ENCODE data around the gene OR10V1. TPM values are rescaled to one million over a fixed set of nuclear protein-coding genes. Genes with fewer than 3 reads are reported as not detected.
A peak's percentile ranks its signal among the peaks of the same experiment; 100 is the strongest.

Gene OR10V1
- total and polyA plus RNA-seq, 2 of the 4 experiments (the other 2 are of a cell fraction) = not detected

DNA sequence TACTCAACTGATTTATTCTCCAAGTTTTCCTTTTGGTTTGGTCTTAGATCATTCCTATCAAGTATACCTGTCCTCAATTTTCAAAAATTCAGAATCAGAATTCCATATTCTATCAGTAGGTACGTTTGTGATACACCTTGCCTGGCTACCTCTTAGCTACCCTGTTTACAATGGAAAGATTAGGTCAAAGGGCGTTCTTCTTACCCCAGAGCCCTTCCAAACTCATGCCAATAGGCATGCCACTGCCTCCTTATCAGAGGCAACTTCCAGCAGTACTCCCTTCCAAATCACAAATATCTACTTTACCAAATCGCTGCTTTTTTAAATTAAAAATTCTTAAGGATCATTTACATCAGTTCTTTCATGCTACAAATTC, 45.8 kb downstream of the OR10V1 start:
- H3K14ac ChIP-seq (replicated peaks; ENCODE audit: low read depth, low read length) = no peak overlapping the region
- no CpG with 5 or more reads among the region's 3 CpGs for WGBS, 2 experiments (ENCODE audit: extremely low coverage in 2 of 2, insufficient read length in 1 of 2)
- no peak overlapping the region for H4K5ac ChIP-seq (ENCODE audit: low read depth, low read length)
- H2BK20ac ChIP-seq (ENCODE audit: low read depth, low read length) = no peak overlapping the region
- peaks cover 9% of the 10 kb centered on the region; the same call in 1 of the 2 replicates for H4K20me1 ChIP-seq (ENCODE audit: insufficient read depth, low read length)
- H2AK9ac ChIP-seq (replicated peaks; ENCODE audit: low read depth, low read length, poor library complexity) = no peak overlapping the region
- H2BK120ac ChIP-seq (ENCODE audit: low read depth, low read length) = no peak overlapping the region
- dilution Hi-C loops (cut with HindIII; ENCODE audit: low sequenced_read_pairs, unreplicated experiment) (no loop called here), intact Hi-C loops (cut with micrococcal nuclease) (loop anchor here (2.0 to 5.0 kb wide), 3 partner anchors 87 to 135 kb away; partner anchors contain the start of gene STX3), in situ Hi-C loops (cut with MboI; ENCODE audit: low sequenced_read_pairs) (no loop called here)
- H3K9ac ChIP-seq (ENCODE audit: low read depth, low read length) = peak overlapping the region; percentile 84
- H4K8ac ChIP-seq (ENCODE audit: low read depth in 2 of 2, low read length in 2 of 2) = no peak overlapping the region
- ChIA-PET POLR2A (ENCODE audit: unreplicated experiment) (no interaction called here), CTCF (no interaction called here)
- H2AFZ ChIP-seq (replicated peaks; ENCODE audit: low read length, poor library complexity) = no peak overlapping the region
- H3K56ac ChIP-seq (ENCODE audit: extremely low read depth, insufficient read depth, low read length) = peak overlapping the region; percentile 39; the same call in 1 of the 2 replicates
- H3K18ac ChIP-seq (ENCODE audit: low read depth, low read length) = no peak overlapping the region
- peak overlapping the region; percentile 88; the same call in 1 of the 2 replicates for H3K27ac ChIP-seq (ENCODE audit: insufficient read depth, low read length)
- TF ChIP-seq POLR2A (IDR thresholded peaks at IDR 0.05; ENCODE audit: low read depth, low read length) (no peak), MAZ (IDR thresholded peaks at IDR 0.05; ENCODE audit: borderline replicate concordance, low read depth, low read length) (no peak), FOS (IDR thresholded peaks at IDR 0.05; ENCODE audit: low read depth, low read length) (no peak), RAD21 (IDR thresholded peaks at IDR 0.05; ENCODE audit: low read length) (no peak), SMC3 (IDR thresholded peaks at IDR 0.05; ENCODE audit: low read depth, low read length) (no peak), NFE2L2 (IDR thresholded peaks at IDR 0.05; ENCODE audit: low read depth, low read length) (no peak), CHD1 (IDR thresholded peaks at IDR 0.05; ENCODE audit: low read depth, low read length) (no peak), RCOR1 (IDR thresholded peaks at IDR 0.05; ENCODE audit: insufficient replicate concordance, low read length) (no peak), RFX5 (IDR thresholded peaks at IDR 0.05; ENCODE audit: low read depth, low read length) (no peak), MXI1 (IDR thresholded peaks at IDR 0.05; ENCODE audit: borderline replicate concordance, low read depth, low read length) (no peak), MAFK (IDR thresholded peaks at IDR 0.05; ENCODE audit: low read depth, low read length) (no peak), BHLHE40 (IDR thresholded peaks at IDR 0.05; ENCODE audit: low read depth, low read length) (no peak), CEBPB (IDR thresholded peaks at IDR 0.05; ENCODE audit: low read depth, low read length) (no peak)
- TF ChIP-seq, protein P1, sequence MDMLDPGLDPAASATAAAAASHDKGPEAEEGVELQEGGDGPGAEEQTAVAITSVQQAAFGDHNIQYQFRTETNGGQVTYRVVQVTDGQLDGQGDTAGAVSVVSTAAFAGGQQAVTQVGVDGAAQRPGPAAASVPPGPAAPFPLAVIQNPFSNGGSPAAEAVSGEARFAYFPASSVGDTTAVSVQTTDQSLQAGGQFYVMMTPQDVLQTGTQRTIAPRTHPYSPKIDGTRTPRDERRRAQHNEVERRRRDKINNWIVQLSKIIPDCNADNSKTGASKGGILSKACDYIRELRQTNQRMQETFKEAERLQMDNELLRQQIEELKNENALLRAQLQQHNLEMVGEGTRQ (IDR thresholded peaks at IDR 0.05; ENCODE audit: low read depth, low read length) = no peak
- TF ChIP-seq, protein P2, sequence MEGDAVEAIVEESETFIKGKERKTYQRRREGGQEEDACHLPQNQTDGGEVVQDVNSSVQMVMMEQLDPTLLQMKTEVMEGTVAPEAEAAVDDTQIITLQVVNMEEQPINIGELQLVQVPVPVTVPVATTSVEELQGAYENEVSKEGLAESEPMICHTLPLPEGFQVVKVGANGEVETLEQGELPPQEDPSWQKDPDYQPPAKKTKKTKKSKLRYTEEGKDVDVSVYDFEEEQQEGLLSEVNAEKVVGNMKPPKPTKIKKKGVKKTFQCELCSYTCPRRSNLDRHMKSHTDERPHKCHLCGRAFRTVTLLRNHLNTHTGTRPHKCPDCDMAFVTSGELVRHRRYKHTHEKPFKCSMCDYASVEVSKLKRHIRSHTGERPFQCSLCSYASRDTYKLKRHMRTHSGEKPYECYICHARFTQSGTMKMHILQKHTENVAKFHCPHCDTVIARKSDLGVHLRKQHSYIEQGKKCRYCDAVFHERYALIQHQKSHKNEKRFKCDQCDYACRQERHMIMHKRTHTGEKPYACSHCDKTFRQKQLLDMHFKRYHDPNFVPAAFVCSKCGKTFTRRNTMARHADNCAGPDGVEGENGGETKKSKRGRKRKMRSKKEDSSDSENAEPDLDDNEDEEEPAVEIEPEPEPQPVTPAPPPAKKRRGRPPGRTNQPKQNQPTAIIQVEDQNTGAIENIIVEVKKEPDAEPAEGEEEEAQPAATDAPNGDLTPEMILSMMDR (conservative IDR thresholded peaks at IDR 0.05; ENCODE audit: low read depth, low read length) = no peak
- no peaks in the 10 kb centered on the region for H3K9me1 ChIP-seq (ENCODE audit: insufficient read depth, low read length)
- peak overlapping the region; percentile 89 for H3K23ac ChIP-seq (ENCODE audit: low read depth, low read length)
- H3K4ac ChIP-seq (ENCODE audit: low read depth, low read length) = peak overlapping the region; percentile 58; the same call in 1 of the 2 replicates
- DNase-seq (no peak), ATAC-seq (ENCODE audit: low read depth) (no peak)
- no peak overlapping the region for H2BK15ac ChIP-seq (ENCODE audit: low read depth, low read length)
- H3K4me2 ChIP-seq (ENCODE audit: low read depth, low read length) = peak overlapping the region; percentile 92
- H3K79me1 ChIP-seq (ENCODE audit: low read depth in 1 of 2, low read length in 2 of 2) = peaks cover 16 to 39% of the 10 kb centered on the region in 2 experiments; a peak in 3 of 4 replicates
- no peaks in the 10 kb centered on the region for H3K27me3 ChIP-seq (ENCODE audit: control insufficient read depth, insufficient read depth, low read length)
- peaks cover 3% of the 10 kb centered on the region; the same call in 1 of the 2 replicates for H3K4me1 ChIP-seq (ENCODE audit: control insufficient read depth, insufficient read depth, low read length)
- TSS peak; percentile 38 for BruUV-seq (replicated peaks)
- no peak overlapping the region for H2BK5ac ChIP-seq (ENCODE audit: low read depth, low read length, poor library complexity, severe bottlenecking)
- H3K4me3 ChIP-seq (ENCODE audit: insufficient read depth, low read depth, low read length) = peak overlapping the region; percentile 97
- no peaks in the 10 kb centered on the region for H3K9me3 ChIP-seq (ENCODE audit: control insufficient read depth, insufficient read depth, low read length)
- peaks cover 6% of the 10 kb centered on the region for H3K36me3 ChIP-seq (ENCODE audit: control insufficient read depth, insufficient read depth, low read length)
- peak overlapping the region; percentile 41; the same call in 1 of the 2 replicates for H2AK5ac ChIP-seq (ENCODE audit: low read depth, low read length)
- no peak overlapping the region for H4K91ac ChIP-seq (ENCODE audit: insufficient read depth, low read depth, low read length)
